ENCODE results near the gene CHCHD6.

- no peak for TF ChIP-seq GATA3 (IDR thresholded peaks at IDR 0.05; ENCODE audit: low read depth, low read length)
- no peak for TF ChIP-seq GATA2 (IDR thresholded peaks at IDR 0.05; ENCODE audit: low read depth, low read length)
Measured at GRCh38 chr3:126656371-126657134, 47.5 kb upstream of the CHCHD6 start.
